Stimulated activated CD8-positive, alpha-beta memory T cell treated with anti-CD3 and anti-CD28 coated beads, Interleukin-12 subunit alpha, Interleukin-12 subunit beta, amount 100 ng/mL, for 24 hours (primary cell): Measurements from ENCODE around the gene CD96.
"Not testable (repeated sequence)": the region's sequence is repeated elsewhere in the genome, so short reads cannot be mapped to it uniquely, and the experiment has no call there.

ENCODE experiments used
- DNase-seq: peaks from one replicate; pipeline ENCODE4 v3.0.0-alpha.2; 2020; ENCODE audit errors: extremely low read depth

Gene CD96

GRCh38 chr3:111561902-111562301 lies 19.9 kb downstream of the CD96 start:
- DNase-seq: not testable (repeated sequence)

- DNase-seq: no peak
Observed at GRCh38 chr3:111566844-111567243, 24.8 kb downstream of the CD96 start.

GRCh38 chr3:111568355-111568754 lies 26.4 kb downstream of the CD96 start:
- DNase-seq: no peak

- DNase-seq: no peak
Observed at GRCh38 chr3:111568911-111569310, 26.9 kb downstream of the CD96 start.

- DNase-seq: no peak
Observed at GRCh38 chr3:111570404-111571030, 28.5 kb downstream of the CD96 start.

GRCh38 chr3:111571282-111571681 lies 29.3 kb downstream of the CD96 start:
- DNase-seq: no peak

GRCh38 chr3:111571907-111572460 lies 30.0 kb downstream of the CD96 start:
- DNase-seq: no peak

- no peak for DNase-seq
Observed at GRCh38 chr3:111577113-111577512, 35.1 kb downstream of the CD96 start.

GRCh38 chr3:111577798-111578685 lies 36.0 kb downstream of the CD96 start:
- no peak for DNase-seq

GRCh38 chr3:111578867-111579266 lies 36.9 kb downstream of the CD96 start:
- DNase-seq: no peak

GRCh38 chr3:111579495-111579894 lies 37.5 kb downstream of the CD96 start:
- DNase-seq: no peak

GRCh38 chr3:111581403-111582119 lies 39.6 kb downstream of the CD96 start:
- DNase-seq: no peak

- no peak for DNase-seq
Observed at GRCh38 chr3:111582120-111582474, 40.1 kb downstream of the CD96 start.

GRCh38 chr3:111584744-111585143 lies 42.7 kb downstream of the CD96 start:
- no peak for DNase-seq

- no peak for DNase-seq
Observed at GRCh38 chr3:111585217-111585616, 43.2 kb downstream of the CD96 start.

- DNase-seq: no peak
Observed at GRCh38 chr3:111588527-111588926, 46.5 kb downstream of the CD96 start.

- no peak for DNase-seq
Observed at GRCh38 chr3:111589303-111590142, 47.5 kb downstream of the CD96 start.

GRCh38 chr3:111590143-111590491 lies 48.1 kb downstream of the CD96 start:
- no peak for DNase-seq

- no peak for DNase-seq
Observed at GRCh38 chr3:111591555-111591954, 49.6 kb downstream of the CD96 start.

GRCh38 chr3:111592143-111592542 lies 50.1 kb downstream of the CD96 start:
- no peak for DNase-seq

GRCh38 chr3:111592936-111593335 lies 50.9 kb downstream of the CD96 start:
- DNase-seq: no peak

- DNase-seq: no peak
Observed at GRCh38 chr3:111593666-111594065, 51.7 kb downstream of the CD96 start.
